Stimulated activated effector memory CD8-positive, alpha-beta T cell treated with anti-CD3 and anti-CD28 coated beads, Interleukin-12 subunit alpha, Interleukin-12 subunit beta, amount 100 ng/mL, for 72 hours (primary cell): ENCODE results near the gene SP2.
A peak's percentile ranks its signal among the peaks of the same experiment; 100 is the strongest.

Experiments
- ATAC-seq: fragments of 150-1000 bp; cut with Tn5 transposase; 2 replicates; pipeline ENCODE4 v1.10.0; 2021
- DNase-seq, 2 donors: peaks; one replicate each; pipeline ENCODE4 v3.0.0; 2021 to 2022; ENCODE audit warnings: low spot score in 2 of 2
- H3K27ac Mint-ChIP-seq: one replicate; pipeline ENCODE4 v1.8.0; 2022; ENCODE audit warnings: mild to moderate bottlenecking, mixed read lengths
- H3K36me3 Mint-ChIP-seq: one replicate; pipeline ENCODE4 v1.8.0; 2022; ENCODE audit warnings: mild to moderate bottlenecking, mixed read lengths
- H3K4me1 Mint-ChIP-seq: one replicate; pipeline ENCODE4 v1.8.0; 2022; ENCODE audit warnings: mixed read lengths
- H3K4me3 Mint-ChIP-seq: one replicate; pipeline ENCODE4 v1.8.0; 2022; ENCODE audit warnings: mild to moderate bottlenecking, mixed read lengths
- H3K9me3 Mint-ChIP-seq: one replicate; pipeline ENCODE4 v1.8.0; 2022; ENCODE audit warnings: mixed read lengths

Gene SP2

DNA sequence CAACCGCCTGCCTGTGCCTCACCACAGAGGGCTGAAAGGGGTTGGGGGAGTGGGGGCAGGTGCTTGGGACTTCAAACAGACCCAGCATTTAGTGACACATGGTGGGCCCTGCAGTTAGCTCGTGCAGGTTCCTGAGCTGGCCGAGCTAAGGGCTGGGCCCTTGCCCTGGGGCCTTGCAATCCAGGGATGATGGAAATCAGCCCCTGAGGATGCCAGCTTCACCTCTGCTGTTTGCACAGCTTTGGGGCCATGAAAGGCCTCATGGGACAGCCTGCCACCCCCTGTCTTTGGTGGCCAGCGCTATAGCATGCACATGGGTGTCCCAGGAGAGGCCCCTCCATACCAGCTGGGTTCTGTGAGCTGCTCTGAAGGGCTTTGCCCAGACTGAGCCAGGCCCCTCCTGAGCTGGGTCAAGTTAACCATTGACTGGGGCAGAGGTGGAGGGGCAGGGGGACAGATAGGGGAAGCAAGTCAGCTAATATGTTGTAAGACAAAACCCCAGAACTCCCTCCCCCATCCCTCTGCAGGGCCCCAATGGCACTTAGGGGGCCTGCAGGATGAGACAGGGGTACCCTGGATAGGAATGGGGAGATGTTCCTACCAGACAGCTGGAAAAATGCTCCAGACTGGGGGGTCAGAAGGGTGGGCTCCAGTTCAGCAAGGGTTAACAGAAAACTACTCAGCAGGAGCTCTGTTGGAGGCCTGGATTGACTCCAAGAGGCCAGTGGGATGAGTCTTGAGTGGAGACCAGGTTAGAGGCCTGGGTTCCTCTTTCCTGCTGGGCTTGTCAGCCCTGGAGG is 61.0 kb downstream of the SP2 start:
- no peaks in the 10 kb centered on the region for H3K36me3 Mint-ChIP-seq
- no peak overlapping the region for H3K4me3 Mint-ChIP-seq
- no peaks in the 10 kb centered on the region for H3K4me1 Mint-ChIP-seq
- ATAC-seq (no peak), DNase-seq (no peak)
- H3K27ac Mint-ChIP-seq = no peak overlapping the region
- H3K9me3 Mint-ChIP-seq = no peaks in the 10 kb centered on the region

DNA sequence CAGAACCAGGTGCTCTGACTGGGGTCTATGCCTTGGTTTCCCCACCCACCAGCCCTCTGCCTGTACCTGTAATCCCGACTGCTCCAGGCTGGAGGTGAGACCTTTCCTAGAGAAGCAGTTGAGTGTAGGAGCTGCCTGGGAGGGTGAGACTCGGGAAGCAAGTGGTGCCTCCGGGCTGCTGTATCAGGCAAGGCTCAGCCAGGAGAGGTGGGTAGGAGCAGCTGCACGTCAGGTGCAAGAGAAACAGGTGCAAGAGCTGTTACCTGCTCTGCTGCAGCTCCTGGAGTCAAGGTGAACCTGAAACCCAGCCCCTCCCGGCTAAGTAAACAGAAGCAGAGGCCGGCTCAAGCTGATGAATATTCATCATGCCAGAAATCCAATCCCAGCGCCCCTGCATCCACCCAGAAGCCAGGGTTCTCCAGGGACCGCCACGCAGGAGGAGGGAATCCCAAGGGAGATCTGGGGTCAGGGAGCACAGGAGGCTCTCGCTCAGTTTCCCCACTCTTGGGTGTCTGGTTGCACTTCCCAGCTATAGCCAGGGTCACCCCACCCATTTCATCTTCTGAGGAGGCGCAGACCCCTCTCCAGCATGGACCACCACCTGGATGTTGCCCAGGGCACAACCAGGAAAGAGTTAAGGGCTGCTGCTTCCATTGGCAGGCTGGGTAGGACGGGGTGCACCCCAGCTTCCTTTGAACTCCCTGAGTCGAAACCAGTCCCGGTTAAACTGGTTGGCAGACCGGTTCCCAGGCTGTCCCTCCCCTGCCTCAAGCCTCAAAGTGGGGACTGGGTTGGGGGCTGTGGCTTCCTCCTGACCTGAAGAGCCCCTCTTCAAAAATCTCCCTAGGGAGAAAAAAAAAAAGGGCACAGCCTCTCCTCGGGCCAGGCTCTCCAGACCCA is 61.8 kb downstream of the SP2 start, which contains the start of gene PRR15L:
PRR15L (minus strand) TSS at position 293 of the 900 bp plus-strand sequence. CDS start 4,649 bp downstream, outside the sequence.
- ATAC-seq = no peak
- no peak for DNase-seq
- no peaks in the 10 kb centered on the region for H3K36me3 Mint-ChIP-seq
- peak within 1 kb of the TSS; percentile 2 for H3K27ac Mint-ChIP-seq
- H3K9me3 Mint-ChIP-seq = no peaks in the 10 kb centered on the region
- no peaks in the 10 kb centered on the region for H3K4me1 Mint-ChIP-seq
- H3K4me3 Mint-ChIP-seq = no peak within 1 kb of the TSS

DNA sequence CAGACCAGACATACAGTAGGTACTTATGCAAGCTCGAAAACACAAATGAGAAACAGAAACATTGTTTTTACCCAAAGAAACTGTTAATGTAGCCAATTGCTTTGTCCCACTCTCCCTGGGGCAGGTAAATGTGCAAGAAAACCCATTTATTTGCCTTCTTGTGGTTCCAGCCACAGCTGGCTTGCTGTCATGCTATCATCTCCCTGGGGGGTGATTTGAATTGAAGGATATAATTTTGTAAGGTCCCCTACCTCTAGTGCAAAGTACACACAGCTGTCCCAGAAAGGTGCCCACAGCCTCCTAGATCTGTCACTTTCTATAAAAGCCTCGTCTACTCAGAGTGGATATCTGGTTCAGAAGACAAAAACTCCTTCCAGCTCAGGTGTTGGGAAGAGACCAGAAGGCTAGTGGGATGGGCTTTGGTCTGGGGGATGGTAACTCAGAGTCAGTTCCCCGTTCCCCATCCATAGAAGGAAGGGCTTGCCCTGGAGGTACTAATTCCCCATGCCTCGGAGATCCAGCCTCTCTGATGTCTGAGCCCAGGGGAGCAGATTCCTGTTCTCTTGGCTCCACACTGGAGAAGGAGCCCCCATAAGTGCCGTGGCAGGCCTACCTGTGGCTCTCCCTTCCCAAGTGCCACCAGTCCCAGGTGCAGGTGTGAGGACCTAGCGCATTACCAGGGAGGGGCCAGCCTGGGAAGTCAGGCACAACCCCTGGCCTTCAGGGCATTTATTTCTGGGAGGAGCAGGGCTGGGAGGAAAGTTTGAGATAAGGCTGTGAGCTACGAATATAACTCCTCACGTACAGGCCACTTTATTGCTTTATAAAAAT is 64.0 kb downstream of the SP2 start:
- DNase-seq (no peak), ATAC-seq (no peak)
- Mint-ChIP-seq H3K36me3 (no peaks in the 10 kb centered on the region), H3K27ac (no peak overlapping the region), H3K9me3 (no peaks in the 10 kb centered on the region), H3K4me1 (no peaks in the 10 kb centered on the region), H3K4me3 (no peak overlapping the region)

DNA sequence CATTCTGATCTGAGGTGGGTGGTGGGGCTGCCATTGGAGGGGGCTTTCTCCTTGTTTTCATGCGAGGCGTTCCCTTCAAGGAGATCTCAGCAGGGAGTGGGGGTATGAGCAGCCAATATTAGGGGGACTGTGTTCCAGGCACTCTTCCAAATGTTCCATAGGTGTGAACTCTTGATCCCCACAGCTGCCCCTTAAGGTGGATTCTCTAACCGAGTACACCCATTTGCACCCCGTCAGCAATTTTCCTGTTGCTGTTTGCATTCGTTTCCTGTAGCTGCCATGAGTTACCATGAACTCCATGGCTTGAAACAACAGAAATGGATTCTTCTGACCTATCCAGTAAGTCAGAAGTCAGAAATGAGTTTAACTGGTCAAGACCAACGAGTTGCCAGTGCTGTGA is 65.4 kb downstream of the SP2 start:
- no peaks in the 10 kb centered on the region for H3K36me3 Mint-ChIP-seq
- DNase-seq = no peak
- H3K4me3 Mint-ChIP-seq = no peak overlapping the region
- H3K4me1 Mint-ChIP-seq = no peaks in the 10 kb centered on the region
- ATAC-seq = no peak
- H3K9me3 Mint-ChIP-seq = no peaks in the 10 kb centered on the region
- peak overlapping the region; percentile 39 for H3K27ac Mint-ChIP-seq

DNA sequence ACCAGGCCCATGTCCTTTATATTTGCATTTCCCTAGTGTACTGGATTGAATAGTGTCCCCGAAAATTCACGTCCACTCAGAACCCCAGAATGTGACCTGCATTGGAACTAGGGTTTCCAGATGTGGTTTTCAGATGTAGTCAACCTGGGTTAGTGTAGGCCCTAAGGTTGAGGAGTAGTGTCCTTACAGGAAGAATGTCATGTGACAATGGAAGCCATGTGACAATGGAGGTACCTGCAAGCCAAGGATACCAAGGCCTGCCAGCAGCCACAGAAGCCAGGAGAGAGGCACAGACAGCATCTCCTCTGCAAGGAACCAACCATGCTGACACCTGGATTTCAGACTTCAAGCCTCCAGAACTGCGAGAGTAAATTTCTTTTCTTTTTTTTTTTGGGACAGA is 66.9 kb downstream of the SP2 start:
- Mint-ChIP-seq H3K36me3 (peaks cover 7% of the 10 kb centered on the region), H3K27ac (peak overlapping the region; percentile 30), H3K9me3 (no peaks in the 10 kb centered on the region), H3K4me1 (no peaks in the 10 kb centered on the region), H3K4me3 (no peak overlapping the region)
- no peak for ATAC-seq
- no peak for DNase-seq

DNA sequence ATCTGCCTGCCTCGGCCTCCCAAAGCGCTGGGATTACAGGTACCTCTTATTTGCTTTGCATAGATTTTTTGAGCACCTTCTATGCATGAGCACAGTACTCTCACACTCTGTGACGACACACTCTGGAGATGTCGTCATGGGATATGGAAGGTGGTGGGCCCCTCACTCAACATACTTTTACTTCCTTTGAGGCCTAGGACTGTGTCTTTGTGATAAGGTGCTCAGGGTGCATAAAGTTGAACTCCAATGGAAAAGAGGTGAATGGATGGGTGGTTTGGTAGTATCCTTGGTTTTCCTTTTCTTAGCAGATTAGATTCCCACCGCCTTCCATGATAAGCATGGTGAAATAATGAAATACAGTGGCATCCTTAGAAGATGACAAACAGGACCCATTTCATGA is 68.8 kb downstream of the SP2 start:
- Mint-ChIP-seq H3K27ac (no peak overlapping the region), H3K9me3 (no peaks in the 10 kb centered on the region), H3K4me3 (no peak overlapping the region), H3K36me3 (peaks cover 8% of the 10 kb centered on the region), H3K4me1 (peaks cover 4% of the 10 kb centered on the region)
- no peak for ATAC-seq
- no peak for DNase-seq

DNA sequence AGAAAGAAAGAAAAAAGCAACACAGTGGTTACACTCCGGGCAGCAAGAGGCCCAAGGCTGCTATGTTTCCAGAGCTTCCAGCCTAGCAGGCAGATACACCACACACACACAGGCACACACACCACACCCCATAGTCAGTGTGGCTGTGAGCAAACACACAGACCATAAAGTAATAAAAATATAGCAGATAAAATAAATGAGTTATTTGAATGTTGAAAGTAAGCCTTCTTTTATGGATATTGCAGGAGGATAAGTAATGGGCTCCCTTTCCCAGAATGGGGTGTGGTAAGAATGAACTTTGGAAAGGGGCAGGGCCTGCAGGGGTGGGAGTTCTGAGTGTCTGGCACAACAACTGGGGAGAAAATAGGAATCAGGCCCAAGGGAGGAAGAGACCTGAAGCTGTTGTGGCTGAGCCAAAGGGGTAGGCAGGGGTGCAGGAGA is 70.1 kb downstream of the SP2 start:
- no peak for DNase-seq
- no peak for ATAC-seq
- H3K4me1 Mint-ChIP-seq = peaks cover 13% of the 10 kb centered on the region
- H3K27ac Mint-ChIP-seq = peak overlapping the region; percentile 32
- no peak overlapping the region for H3K4me3 Mint-ChIP-seq
- no peaks in the 10 kb centered on the region for H3K9me3 Mint-ChIP-seq
- peaks cover 8% of the 10 kb centered on the region for H3K36me3 Mint-ChIP-seq

DNA sequence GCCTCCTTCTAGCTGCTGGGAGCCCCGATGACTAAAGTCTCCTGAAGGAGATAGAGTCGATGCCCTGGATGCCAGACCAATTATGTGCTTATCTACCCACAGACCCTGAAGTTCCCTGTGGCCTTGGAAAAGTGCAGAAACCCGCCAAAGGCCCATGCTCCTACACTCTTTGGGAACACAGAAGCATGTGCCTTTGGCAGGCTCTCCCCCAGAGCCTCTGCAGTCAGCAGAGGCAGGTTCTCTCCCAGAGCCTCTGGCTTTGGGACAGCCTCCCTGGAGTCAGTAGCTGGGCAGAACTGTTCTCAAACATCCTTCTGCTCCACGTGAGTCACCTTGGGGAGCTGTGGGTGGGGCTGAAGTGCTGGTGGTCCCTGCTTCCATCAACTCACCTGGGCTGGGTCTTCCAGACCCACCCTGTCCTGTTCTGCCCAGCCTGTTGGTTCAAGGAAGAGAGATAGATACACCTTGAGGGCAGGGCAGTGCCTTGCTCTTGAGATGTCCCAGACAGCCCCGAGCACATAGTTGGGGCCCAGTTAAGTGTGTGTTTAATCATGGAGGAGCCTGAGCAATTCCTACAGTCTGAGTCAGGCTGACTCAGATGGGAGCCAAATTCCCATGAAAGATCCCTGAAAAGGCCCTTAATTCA is 71.7 kb downstream of the SP2 start:
- Mint-ChIP-seq H3K36me3 (peaks cover 15% of the 10 kb centered on the region), H3K4me1 (peaks cover 13% of the 10 kb centered on the region), H3K27ac (no peak overlapping the region), H3K9me3 (no peaks in the 10 kb centered on the region), H3K4me3 (no peak overlapping the region)
- no peak for DNase-seq
- no peak for ATAC-seq

DNA sequence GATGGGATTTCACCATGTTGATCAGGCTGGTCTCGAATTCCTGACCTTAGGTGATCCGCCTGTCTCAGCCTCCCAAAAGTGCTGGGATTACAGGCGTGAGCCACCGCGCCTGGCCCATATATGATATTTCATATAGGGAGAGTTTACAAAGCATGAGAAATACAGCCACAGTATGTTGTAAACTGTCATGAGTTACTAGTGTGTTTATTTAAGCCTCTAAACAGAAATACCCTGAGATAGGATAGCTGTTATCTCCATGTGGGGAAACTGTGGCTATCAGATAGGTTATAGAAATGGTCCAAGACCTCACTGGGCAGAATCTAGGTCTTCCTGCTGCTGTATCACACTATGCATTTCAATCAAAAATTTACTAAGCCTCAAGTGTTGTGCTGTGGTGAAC is 72.8 kb downstream of the SP2 start:
- Mint-ChIP-seq H3K9me3 (no peaks in the 10 kb centered on the region), H3K4me3 (no peak overlapping the region), H3K4me1 (peaks cover 13% of the 10 kb centered on the region), H3K27ac (no peak overlapping the region), H3K36me3 (peaks cover 21% of the 10 kb centered on the region)
- no peak for DNase-seq
- ATAC-seq = no peak

DNA sequence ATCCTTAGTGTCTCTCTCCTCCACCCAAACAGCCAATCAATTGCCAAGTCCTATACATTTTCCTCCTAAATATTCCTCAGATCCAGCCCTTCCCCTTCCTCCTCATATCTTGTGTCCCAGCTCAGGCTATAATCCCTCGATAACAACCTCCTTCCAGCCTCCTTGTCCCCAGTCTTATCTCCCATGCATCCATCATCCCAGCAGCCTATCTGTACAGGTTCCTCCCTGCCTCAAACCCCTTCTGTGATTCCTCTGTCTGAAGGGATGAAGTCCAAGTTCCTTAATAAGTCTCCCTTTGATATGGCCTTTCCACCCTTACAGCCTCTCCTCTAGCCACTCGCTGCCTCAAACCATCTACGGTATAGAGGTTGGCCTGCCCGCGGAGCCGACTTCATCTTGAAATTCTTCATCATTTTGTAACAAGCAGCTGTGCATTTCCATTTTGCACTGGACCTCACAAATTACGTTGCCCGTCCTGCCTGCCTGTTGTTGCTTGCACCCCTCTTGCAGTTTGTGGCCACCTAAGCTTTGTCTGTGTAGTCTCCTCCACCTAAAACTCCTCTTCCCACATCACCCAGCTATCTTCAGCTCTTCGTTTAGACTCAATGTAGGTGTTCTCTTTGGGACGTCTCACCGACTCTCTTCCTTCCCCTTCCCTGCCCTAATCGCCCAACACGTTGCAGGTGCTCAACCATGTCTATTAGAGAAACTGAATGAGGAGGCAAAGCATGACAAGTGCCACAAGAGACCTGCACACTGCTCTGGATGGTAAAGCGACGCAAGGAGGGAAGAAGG is 74.1 kb downstream of the SP2 start:
- DNase-seq = no peak
- no peaks in the 10 kb centered on the region for H3K9me3 Mint-ChIP-seq
- peaks cover 32% of the 10 kb centered on the region for H3K36me3 Mint-ChIP-seq
- peak overlapping the region; percentile 95 for H3K27ac Mint-ChIP-seq
- ATAC-seq = no peak
- H3K4me3 Mint-ChIP-seq = peak overlapping the region; percentile 95
- H3K4me1 Mint-ChIP-seq = peaks cover 13% of the 10 kb centered on the region

DNA sequence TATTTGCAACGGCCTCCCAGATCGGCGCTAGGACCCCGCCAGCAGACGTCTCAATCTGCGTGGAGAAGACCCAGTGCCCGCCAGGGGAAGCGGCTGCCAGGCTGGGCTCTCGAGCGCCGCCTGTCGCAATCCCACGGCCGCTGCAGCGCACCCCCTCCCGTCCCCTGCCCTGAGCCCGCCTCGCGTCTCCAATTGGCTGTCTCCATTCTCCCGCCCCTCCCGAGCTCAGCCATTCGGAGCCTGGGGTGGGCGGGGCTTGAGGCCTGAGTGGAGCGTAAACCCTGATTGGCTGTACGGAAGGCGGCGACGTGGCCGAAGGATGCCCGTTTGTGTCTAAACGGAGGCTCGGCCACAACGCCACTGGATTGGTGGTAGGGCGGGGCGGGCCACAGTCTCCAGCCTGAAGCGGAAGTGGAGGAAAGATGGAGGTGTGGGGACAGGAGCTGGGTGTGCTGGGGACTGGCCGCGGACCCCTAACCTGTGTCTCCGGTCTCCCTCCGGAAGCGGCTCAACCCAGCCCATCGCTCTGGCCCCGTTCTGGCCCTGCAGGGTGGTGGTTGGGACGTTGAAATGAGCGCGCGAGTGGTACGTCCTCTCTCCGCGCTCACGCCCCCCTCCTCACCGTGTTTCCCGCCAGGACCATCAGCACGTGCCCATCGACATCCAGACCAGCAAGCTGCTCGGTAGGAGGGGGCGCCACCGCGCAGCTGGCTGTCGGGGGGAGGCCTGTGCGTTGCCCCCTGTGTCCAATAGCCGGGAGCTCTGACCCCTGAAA is 74.9 kb downstream of the SP2 start, which contains the start of gene CDK5RAP3:
CDK5RAP3 (plus strand) TSS at position 389 of the 775 bp plus-strand sequence; CDS start at position 423, 34 bp downstream.
- Mint-ChIP-seq H3K27ac (peak within 1 kb of the TSS; percentile 95), H3K9me3 (no peaks in the 10 kb centered on the region), H3K4me3 (peak within 1 kb of the TSS; percentile 95), H3K36me3 (peaks cover 40% of the 10 kb centered on the region), H3K4me1 (peaks cover 13% of the 10 kb centered on the region)
- peak; percentile 99 to 100 for DNase-seq
- peak; percentile 97 for ATAC-seq

DNA sequence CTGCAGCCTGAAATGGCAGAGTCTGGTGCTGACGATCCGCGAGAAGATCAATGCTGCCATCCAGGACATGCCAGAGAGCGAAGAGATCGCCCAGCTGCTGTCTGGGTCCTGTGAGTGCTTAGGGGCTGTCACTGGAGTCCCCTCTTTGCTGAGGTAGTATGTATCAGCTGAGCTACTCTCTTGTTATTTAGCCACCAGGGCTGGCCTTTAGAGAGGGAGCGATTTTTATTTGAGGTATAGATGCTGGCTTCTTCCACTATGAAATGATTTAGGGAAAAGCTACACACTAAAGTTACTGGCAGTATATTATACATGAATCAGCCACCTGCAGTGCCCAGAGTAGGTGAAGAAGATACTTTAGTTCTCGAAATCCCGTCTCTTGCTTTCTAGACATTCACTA is 77.5 kb downstream of the SP2 start:
- Mint-ChIP-seq H3K36me3 (peaks cover 59% of the 10 kb centered on the region), H3K9me3 (no peaks in the 10 kb centered on the region), H3K4me3 (no peak overlapping the region), H3K27ac (no peak overlapping the region), H3K4me1 (peaks cover 13% of the 10 kb centered on the region)
- no peak for DNase-seq
- ATAC-seq = no peak

DNA sequence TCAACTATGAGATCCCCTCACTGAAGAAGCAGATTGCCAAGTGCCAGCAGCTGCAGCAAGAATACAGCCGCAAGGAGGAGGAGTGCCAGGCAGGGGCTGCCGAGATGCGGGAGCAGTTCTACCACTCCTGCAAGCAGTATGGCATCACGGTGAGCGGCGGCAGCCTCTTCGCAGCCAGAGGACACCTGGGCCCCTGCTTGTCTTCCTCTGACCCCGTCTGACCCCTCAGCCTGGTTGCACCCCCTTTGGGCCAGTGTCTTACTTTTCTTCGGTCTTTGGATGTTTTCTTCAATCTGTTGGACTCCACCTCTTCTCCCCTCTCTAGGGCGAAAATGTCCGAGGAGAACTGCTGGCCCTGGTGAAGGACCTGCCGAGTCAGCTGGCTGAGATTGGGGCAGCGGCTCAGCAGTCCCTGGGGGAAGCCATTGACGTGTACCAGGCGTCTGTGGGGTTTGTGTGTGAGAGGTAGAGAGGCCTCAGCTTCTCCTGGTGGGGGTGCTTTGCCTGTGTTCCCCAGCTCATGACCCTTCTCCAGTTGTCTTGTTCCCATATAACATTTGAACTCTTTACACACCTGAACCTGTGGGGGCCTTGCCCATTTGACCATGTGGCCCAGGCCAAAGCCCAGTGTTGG is 79.3 kb downstream of the SP2 start:
- DNase-seq = no peak
- Mint-ChIP-seq H3K9me3 (no peaks in the 10 kb centered on the region), H3K4me3 (no peak overlapping the region), H3K27ac (peak overlapping the region; percentile 68), H3K36me3 (peaks cover 77% of the 10 kb centered on the region), H3K4me1 (peaks cover 10% of the 10 kb centered on the region)
- ATAC-seq = no peak
